ENCODE data around the gene FAM53B.
"Not testable (repeated sequence)": the region's sequence is repeated elsewhere in the genome, so short reads cannot be mapped to it uniquely, and the experiment has no call there.

Gene FAM53B

DNA sequence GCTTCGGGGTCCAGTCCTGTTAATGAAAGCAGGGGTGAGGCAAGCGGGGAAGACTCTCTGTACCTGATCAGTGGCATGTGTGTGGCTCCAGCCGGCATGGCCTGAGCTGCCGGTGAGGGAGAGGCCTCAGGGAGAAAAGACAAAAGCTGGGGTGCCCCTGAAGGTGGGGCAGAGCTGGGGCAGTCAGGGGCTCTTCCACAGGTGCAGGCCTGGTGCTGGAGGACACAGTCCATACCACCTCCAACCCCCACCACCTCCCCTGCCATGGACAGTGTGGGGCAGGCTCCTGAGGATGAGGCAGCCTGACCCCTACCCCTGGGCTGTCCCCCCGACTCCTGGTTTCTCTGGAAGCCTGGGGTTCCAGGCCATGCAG, 153.1 kb downstream of the FAM53B start:
- no peak for DNase-seq

DNA sequence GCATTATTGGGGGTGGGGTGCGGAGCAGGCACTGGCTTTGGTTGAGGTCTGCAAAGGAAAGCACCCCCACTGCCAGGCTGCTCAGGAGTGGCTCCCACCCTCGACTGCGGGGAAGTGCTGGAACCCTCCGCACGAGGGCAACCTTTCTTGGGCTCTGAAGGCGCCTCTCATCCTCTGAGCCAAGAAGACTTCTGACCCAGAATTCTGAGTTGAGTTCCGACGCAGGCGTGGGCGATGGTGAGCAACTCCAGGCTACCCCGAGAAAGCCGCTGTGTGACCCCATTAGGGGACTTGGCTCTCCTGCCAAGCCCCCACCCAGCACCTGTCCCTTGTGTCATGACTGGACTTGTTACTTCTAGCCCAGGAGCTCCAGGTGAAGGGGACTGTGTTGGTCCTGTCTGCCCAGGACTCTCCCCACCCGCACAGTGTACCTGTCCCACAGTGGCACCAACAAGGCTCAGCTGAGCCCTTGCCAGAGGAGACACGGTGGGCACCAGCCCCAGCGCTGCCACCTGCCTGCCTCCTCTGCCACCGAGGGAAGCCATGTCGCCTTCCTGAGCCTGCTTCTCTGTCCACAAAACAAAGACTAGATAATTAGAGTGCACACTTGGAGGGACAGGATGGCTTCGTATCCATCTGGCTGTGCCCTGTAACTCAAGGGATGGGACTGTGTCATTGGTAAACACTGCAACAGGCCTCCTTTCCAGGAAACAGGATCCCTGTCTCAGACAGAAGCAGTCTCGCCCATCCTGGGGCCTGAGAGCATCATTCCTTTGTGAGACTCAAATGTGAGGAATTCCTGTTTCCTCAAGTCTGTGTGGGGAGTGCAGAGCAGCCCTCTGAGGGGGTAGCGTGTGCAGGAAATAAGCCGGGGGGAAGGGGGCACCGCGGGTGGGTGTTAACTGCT, 153.7 kb downstream of the FAM53B start:
- DNase-seq: no peak

DNA sequence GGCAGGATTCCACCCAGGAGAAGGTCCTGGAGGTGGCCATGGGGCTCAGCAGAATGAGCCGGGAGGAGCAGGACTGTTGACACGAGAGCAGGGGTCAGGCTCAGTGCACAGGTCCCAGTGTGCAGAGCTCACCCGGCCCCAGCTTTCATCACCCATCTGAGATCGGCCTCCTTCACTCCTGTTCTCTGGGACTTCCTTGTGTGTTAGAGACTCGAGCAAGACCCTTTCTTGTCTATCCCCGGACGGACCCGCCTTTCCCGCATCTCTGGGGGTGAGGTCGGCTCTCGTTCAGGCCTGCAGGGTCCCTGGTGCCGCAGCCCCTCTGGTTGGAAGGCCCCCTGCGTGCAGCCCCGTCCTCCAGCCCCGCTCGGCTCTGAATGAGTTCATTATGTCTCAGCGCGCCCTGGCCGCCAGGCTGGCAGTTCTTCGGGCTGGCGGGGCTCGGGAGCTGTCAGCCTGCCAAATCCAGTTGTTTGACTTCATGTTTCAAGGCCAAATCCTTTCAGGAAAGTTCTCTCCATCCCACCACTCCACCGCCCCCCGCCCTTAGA, 154.6 kb downstream of the FAM53B start:
- DNase-seq: no peak

DNA sequence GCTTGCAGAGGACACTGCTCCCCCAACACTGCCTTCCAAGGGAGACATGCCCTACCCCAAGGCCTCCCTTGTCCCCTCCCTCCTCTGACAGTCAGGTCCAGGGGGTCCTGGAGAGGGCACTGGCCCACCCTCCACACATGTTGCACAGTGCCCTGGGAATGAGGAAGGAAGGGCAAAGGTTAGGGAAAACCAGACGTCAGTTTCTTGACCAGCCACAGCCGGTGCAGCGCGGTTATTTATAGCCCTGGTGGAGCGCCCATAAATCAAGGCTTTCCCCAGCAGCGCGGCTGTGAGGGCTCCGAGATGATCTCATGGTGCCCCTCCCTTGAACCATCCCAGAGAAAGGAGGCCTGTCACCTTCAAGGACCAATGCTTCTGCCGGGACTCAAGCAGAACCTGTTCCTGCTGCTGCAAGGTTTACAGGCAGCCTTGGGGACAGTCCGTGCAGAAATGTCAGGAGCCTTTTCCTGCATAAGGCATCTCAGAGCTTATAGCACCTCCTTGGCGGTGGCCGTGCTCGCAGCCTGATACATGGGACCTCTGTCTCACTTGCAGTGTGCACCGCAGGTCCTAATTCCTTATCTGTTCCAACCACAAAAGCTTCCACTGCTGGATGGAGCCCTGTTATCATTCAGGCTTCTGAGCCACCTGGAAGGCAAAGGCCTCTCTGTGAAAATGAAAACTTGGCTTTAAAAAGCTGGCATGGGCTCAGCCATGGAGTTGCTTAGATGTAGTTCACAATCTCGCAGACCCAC, 155.3 kb downstream of the FAM53B start:
- DNase-seq: no peak

DNA sequence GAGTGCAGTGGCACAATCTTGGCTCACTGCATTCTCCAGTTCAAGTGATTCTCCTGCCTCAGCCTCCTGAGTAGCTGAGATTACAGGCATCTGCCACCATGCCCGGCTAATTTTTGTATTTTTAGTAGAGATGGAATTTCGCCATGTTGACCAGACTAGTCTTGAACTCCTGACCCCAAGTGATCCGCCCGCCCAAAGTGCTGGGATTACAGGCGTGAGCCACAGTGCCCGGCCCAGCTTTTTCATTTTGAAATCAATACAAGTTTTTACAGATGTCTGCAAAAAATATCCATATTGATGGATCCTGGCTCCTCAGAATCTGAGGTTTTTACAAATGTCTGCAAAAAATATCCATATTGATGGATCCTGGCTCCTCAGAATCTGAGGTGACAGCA, 155.8 kb downstream of the FAM53B start:
- DNase-seq: not testable (repeated sequence)

DNA sequence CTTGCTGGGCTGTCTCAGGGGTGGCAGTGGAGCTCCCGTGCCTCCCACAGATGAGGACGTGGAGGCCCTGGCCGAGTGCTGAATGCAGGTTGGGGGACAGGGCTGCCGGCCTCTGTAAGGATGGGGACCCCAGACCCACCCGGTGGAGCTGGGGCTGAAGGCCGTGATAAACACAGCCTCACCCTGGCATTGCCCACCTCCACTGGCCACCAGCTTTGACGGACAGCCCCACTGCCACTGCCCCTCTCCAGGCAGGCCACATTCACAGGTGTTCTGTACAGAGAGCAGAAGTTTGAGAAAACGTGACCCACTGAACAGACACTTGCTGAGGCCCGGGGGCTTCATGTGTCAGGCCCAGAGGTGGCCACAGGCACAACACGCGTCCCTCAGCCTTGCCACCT, 156.4 kb downstream of the FAM53B start:
- no peak for DNase-seq

DNA sequence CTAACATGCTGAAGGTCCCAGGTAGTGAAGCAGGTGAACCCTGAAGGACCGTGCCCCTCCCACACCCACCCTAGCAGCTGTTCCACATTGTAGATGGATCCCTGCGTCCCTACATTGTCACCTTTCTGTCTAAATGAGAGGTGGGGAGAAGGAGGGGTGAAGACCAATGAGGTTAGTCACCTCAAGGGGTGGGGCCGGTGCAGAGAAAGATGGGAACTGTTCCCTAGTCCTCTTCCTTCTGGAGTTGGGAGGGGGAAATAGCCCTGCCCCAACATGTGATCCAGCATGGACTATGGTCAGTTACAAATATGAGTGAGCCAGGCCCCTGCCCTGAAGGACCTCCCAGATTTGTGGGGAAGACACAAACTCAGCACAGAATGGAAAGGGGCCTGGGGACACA, 158.0 kb downstream of the FAM53B start:
- no peak for DNase-seq

DNA sequence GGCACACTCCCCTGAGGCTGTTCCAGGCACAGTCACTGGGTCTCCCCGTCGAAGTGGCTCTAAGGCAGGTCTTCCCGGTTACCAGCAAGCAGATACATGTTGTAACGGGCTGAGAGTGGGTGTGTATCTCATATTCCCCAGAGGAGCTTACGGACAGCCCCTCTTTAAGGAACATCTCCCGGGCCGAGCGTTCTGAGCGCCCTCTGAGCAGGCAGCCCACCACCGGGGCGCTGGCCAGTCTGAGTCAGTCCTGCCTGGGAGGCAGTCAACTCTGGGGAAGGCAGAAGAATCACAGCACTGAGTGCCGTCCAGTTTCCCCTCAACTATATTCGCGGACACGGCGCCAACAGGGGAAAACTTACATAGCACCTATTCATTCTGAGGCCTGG, 165.2 kb downstream of the FAM53B start:
- DNase-seq: no peak

DNA sequence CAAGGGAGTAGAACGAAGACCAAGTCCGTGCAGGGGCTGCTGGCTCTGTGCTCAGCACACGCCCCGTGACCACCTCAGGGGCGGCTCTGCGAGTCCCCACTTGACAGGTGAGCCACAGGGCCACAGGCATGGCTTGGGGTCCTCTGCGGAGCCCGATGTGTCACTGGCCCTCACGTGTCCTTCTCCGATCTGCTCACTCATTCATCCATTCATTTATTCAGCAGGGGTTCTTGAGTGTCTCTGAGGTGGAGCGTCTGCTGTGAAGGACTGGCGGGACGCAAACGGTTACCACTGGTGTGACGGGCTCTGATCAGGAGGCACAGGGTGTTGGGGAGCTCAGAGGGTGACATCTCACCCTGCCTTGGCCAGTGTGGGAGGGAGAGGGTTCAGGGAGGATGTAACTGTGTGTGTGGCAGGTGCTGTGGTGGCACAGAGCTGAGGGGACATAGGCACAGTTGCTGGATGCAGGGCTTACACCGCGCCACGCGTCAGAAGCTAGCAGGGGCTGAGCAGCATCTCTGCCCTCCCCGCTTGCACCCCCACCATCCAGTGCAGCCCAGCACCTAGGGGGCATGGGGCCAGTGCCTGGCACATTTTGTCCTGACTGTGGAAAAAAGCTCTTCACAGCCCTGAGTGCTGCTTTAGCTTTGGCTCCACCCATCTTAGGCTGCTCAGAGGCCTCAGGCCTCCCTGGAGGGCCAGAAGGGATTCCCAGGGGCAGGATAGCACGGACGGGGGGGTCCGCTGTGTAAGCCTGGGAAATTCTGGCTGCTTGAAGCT, 165.8 kb downstream of the FAM53B start:
- DNase-seq: no peak

DNA sequence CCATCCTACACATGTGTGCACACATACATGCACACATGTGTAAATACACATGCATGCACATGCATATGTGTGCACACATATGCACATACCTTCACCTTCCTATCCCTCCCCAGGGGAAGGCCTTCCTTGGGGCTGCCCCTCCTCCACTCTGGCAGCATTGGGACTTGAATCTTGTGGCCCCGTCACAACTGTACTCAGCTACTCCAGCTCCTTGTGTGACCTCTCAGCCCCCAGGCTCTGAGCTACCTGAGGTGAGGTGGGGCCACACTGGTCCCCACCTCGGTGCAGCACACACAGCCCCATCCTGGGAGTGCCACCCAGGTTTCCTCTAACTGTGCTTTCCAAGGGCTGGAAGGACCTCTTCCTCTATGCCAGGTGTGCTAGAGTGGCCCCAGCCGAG, 166.5 kb downstream of the FAM53B start:
- DNase-seq: no peak

DNA sequence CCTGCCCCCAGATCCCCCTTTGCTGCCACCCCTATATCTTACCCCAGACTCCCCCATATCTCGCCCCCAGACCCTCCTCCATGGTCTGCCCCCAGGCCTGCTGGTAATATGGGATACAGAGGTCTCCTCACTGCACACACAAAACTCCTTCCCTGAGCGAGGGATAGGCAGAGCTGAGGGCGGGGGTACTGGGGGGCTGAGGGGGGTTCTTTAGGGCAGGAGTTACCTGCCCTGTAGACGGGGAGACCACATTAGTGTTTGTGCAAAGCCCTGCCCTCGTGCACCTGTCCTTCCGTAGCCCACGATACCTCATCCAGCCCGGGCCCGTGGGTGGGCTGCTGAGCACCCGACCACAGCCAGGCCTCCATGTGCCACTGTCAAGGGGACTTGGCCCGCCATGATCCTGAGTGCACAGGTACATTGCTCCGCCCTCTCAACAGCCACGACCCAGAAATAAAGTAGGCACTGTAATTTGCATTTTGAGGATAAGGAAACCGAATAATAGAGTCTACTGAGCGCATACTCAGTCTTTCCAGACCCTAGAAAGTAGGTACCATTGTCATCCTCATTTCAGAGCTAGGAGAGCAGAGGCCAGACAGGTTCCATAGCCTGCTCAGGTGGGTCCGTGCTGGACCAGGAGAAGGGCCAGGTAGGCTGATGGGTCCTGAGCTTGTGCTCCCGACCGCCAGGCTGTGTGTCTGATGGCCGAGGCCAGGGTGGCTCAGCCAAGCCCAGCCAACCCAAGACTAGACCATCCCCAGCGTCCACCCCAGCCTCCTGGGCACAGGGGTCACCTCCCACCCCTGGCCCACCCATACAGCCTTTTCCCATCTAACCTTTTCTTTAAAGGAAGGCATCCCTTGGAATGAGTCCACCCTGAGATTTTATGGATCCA, 167.4 kb downstream of the FAM53B start:
- DNase-seq: no peak

DNA sequence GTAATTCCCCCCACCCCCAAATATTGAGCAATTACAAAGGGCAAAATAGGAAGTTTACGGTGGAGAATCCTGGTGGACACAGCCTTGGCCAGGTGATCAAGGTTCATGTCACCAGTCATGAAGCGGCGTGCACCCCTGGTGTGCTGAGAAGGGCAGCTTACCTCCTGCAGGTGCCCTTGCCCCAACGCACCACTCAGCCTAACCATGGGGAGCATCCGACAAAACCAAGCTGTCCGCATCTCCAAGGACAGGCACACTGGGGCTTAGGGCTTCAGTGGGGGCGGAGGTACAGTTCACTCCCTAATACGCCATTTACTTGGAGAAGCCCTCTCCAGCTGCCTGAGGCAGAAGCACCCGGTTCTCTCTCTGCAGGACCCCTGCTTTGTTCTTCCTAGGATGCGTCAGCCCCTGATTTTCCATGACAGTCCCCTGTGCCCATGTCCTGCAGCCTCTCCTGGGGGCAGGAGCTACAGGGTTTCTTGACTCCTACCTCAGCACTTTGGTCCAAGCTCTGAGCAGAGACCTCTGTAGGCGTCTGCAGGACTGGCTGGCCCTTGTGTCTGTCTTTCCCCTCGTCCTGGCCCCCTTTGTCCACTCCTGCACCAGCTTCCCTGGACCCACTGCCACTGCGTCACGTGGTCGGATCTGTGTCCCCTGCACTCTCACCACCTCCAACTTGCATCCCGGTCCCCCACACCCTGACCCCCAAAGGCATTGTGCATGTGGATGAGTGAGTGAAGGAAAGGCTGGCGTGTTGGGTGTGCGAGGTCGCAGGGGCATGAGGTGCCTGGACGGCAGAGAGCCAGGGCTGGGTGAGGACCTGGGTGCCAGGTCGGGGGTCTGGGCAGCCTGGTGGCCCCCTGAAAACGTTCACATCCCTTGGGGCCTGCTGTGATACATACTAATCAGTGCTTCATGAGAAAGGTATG, 168.8 kb downstream of the FAM53B start:
- no peak for DNase-seq

DNA sequence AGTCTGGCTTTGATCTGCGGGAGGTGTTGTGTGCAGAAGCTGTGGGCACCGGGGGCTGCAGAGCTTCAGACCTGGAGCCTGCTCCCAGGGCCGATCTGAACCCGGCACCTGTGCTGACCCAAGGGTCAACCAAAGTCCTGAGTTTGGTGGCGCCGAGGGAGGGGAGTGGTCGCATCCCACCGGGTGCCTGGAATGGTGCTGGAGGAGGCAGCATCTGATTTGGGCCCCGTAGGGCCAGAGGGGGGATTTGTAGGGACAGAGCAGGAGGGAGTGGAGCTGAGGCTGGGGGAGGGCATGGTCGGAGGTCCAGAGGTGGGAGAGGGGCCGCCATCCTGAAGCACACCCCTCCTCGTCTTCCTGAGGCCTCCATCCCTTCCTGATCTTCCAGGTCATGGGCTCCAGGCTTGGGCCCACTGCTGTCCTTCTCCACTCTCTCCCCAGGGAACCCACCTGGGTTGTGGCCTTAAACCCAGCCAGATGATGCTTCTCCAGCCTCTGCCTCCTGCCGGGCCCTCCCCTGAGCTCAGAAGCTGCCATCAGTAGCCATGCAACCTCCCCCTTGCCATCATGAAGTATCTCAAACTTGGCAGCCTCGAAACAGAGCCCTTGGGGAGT, 169.6 kb downstream of the FAM53B start:
- DNase-seq: no peak

DNA sequence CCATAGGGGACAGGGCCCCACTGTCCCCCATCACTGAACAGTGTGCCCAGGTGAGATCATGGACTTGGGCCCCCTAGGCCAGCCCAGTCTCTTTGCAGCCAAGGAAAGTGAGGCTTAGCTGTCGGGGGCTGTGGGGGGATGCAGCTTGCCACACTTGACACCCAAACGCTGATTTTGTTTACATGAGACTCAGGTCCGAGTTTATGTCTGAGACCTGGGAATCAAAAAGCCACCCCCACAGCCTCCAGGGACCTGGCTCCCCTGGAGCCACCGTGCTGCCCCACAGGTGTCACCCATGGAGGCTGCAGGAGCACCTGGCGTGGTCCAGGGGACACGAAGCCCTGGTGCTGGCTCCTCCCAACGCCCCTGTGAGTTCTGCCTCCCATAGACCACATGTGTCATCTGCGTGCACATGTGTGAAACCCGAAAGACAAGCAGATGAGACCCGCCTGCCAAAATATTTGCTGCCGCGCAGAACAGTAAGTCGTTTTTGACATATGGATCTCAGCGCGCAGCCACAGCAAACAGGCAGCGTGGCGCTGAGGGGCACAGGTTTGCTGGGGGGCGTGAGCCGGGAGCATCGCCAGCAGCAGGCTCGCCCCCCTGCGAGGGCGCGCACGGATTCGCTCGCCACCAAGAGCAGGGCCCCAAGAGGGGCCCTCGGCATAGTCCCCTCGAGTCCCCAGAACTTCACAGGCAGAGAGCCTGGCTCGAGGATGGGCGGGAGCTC, 170.3 kb downstream of the FAM53B start:
- DNase-seq: no peak

DNA sequence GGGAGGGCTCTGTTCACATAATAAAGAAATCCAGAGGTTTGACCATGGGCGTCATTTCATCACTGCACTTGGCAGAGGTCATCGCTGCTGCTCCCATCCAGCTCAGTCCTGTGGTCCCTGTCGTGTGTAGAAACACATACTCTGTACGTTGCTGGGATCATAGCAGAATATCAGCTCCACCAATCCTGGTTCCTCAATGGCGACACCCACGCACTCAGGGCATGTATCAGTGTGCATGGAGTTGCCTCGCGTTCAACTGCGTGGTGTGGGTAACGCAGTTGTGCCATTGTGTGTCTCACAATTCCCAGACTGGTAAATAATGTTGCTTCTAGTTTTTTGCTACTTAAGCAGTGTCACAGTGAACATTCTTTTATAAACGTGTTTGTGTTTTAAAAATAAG, 171.4 kb downstream of the FAM53B start:
- DNase-seq: no peak

DNA sequence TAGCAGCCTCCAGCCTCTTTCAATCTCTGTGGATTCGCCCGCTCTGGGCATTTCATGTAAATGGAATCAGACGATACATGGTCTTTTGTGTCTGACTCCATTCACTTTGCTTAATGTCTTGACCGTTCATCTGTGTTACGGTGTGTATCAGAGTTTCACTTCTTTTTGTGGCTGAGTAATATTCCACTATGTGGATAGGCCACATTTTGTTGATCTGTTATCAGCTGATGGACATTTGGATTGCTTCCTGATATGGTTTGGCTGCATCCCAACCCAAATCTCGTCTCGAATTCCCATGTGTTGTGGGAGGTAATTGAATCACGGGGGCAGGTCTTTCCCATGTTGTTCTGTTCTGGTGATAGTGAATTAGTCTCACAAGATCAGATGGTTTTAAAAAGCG, 173.5 kb downstream of the FAM53B start:
- no peak for DNase-seq

DNA sequence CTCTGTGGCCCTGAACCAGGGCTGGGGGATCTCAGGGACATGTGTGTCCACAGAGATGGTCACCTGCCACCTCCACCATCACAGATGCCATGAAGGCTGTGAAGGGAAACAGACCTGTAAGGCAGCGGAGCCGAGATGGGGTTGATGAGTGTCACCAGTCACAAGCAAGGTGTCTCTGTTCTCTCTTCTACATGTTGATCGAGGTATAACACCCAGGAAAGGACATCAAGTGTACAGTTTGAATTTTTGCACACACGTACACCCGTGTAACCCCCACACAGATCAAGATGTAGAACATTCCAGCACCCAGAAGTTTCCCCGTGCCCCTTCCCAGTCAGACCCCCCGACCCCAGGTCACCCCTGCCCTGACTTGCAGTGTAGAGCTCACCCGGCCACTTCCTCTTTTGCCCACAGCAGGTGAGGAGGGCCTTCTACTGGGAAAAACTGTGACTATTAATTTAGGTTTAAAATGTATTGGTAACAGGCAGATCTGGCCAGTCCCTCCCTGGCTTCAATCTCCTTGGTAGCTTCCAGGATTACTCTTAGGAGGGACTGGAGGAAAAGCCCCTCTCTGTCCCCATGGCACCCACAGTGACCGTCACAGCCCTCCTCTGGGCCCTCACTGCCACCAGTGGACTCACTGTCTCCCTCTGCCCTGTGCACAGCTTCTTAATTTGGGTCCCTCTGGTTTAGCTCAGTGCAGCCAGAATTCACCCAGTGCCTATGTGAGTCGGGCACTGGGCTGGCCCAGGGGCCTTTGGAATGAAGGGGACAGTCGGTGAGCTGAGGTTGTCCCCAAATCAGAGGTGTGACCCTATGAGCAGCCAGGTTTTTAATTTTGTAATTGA, 174.3 kb downstream of the FAM53B start:
- DNase-seq: no peak

All from NCI-H2227 treated with DMSO at 0.1 percent for 48 hours (cell line).